ENCODE results near the gene RAB37.

Gene RAB37

GRCh38 chr17:74757502-74757901 lies 20.4 kb downstream of the RAB37 start:
- 94% methylated on average over 3 of the region's 3 CpGs for WGBS
- peaks cover 40% of the 10 kb centered on the region for H3K4me1 ChIP-seq (ENCODE audit: insufficient read depth, low read length)
- H3K27me3 ChIP-seq (ENCODE audit: insufficient read depth, low read length), result no peaks in the 10 kb centered on the region
- no peaks in the 10 kb centered on the region for H3K36me3 ChIP-seq (ENCODE audit: insufficient read depth, low read length)
- H3K9me3 ChIP-seq (ENCODE audit: insufficient read depth, low read depth, low read length), result no peaks in the 10 kb centered on the region
- no peak overlapping the region for H3K4me3 ChIP-seq (ENCODE audit: low read length)
- H3K27ac ChIP-seq (ENCODE audit: low read depth, low read length), result no peak overlapping the region
- H3K9ac ChIP-seq (ENCODE audit: low read depth, low read length), result no peak overlapping the region

- no peaks in the 10 kb centered on the region for H3K9me3 ChIP-seq (ENCODE audit: insufficient read depth, low read depth, low read length)
- no peaks in the 10 kb centered on the region for H3K36me3 ChIP-seq (ENCODE audit: insufficient read depth, low read length)
- H3K4me1 ChIP-seq (ENCODE audit: insufficient read depth, low read length), result peaks cover 46% of the 10 kb centered on the region
- no peak overlapping the region for H3K9ac ChIP-seq (ENCODE audit: low read depth, low read length)
- no peak overlapping the region for H3K27ac ChIP-seq (ENCODE audit: low read depth, low read length)
- no peak overlapping the region for H3K4me3 ChIP-seq (ENCODE audit: low read length)
- WGBS, result 87% methylated on average over 26 of the region's 26 CpGs
- H3K27me3 ChIP-seq (ENCODE audit: insufficient read depth, low read length), result no peaks in the 10 kb centered on the region
Measured at GRCh38 chr17:74757931-74758847, 21.1 kb downstream of the RAB37 start.

- Histone ChIP-seq H3K36me3 (ENCODE audit: insufficient read depth, low read length) (no peaks in the 10 kb centered on the region), H3K9ac (ENCODE audit: low read depth, low read length) (no peak overlapping the region), H3K27ac (ENCODE audit: low read depth, low read length) (no peak overlapping the region; the same call in 1 of the 2 replicates)
Measured at GRCh38 chr17:74758848-74759168, 21.8 kb downstream of the RAB37 start.

GRCh38 chr17:74759243-74759801 lies 22.3 kb downstream of the RAB37 start:
- no peaks in the 10 kb centered on the region for H3K36me3 ChIP-seq (ENCODE audit: insufficient read depth, low read length)
- peak overlapping the region; percentile 89 for H3K27ac ChIP-seq (ENCODE audit: low read depth, low read length)
- 87% methylated on average over 6 of the region's 9 CpGs for WGBS
- H3K4me1 ChIP-seq (ENCODE audit: insufficient read depth, low read length), result peaks cover 55% of the 10 kb centered on the region
- H3K9ac ChIP-seq (ENCODE audit: low read depth, low read length), result peak overlapping the region; percentile 53; the same call in 1 of the 2 replicates
- no peak overlapping the region for H3K4me3 ChIP-seq (ENCODE audit: low read length)
- no peaks in the 10 kb centered on the region for H3K27me3 ChIP-seq (ENCODE audit: insufficient read depth, low read length)
- no peaks in the 10 kb centered on the region for H3K9me3 ChIP-seq (ENCODE audit: insufficient read depth, low read depth, low read length)

More at GRCh38 chr17:74758848-74759168, 21.8 kb downstream of the RAB37 start:
- Histone ChIP-seq H3K27me3 (ENCODE audit: insufficient read depth, low read length) (no peaks in the 10 kb centered on the region), H3K4me3 (ENCODE audit: low read length) (no peak overlapping the region), H3K4me1 (ENCODE audit: insufficient read depth, low read length) (peaks cover 51% of the 10 kb centered on the region), H3K9me3 (ENCODE audit: insufficient read depth, low read depth, low read length) (no peaks in the 10 kb centered on the region)
- 94% methylated on average over 2 of the region's 2 CpGs for WGBS

GRCh38 chr17:74759941-74760340 lies 22.9 kb downstream of the RAB37 start:
- Histone ChIP-seq H3K27ac (ENCODE audit: low read depth, low read length) (peak overlapping the region; percentile 89), H3K36me3 (ENCODE audit: insufficient read depth, low read length) (no peaks in the 10 kb centered on the region), H3K27me3 (ENCODE audit: insufficient read depth, low read length) (no peaks in the 10 kb centered on the region), H3K4me3 (ENCODE audit: low read length) (no peak overlapping the region), H3K4me1 (ENCODE audit: insufficient read depth, low read length) (peaks cover 61% of the 10 kb centered on the region), H3K9ac (ENCODE audit: low read depth, low read length) (peak overlapping the region; percentile 53), H3K9me3 (ENCODE audit: insufficient read depth, low read depth, low read length) (no peaks in the 10 kb centered on the region)
- 41% methylated on average over 8 of the region's 10 CpGs for WGBS

GRCh38 chr17:74760404-74761105 lies 23.5 kb downstream of the RAB37 start:
- Histone ChIP-seq H3K27ac (ENCODE audit: low read depth, low read length) (peak overlapping the region; percentile 89), H3K9ac (ENCODE audit: low read depth, low read length) (peak overlapping the region; percentile 53), H3K4me1 (ENCODE audit: insufficient read depth, low read length) (peaks cover 61% of the 10 kb centered on the region), H3K36me3 (ENCODE audit: insufficient read depth, low read length) (no peaks in the 10 kb centered on the region), H3K9me3 (ENCODE audit: insufficient read depth, low read depth, low read length) (no peaks in the 10 kb centered on the region), H3K27me3 (ENCODE audit: insufficient read depth, low read length) (no peaks in the 10 kb centered on the region), H3K4me3 (ENCODE audit: low read length) (no peak overlapping the region)
- WGBS, result 49% methylated on average over 7 of the region's 7 CpGs

GRCh38 chr17:74761419-74761818 lies 24.4 kb downstream of the RAB37 start:
- Histone ChIP-seq H3K27me3 (ENCODE audit: insufficient read depth, low read length) (no peaks in the 10 kb centered on the region), H3K9me3 (ENCODE audit: insufficient read depth, low read depth, low read length) (no peaks in the 10 kb centered on the region), H3K4me3 (ENCODE audit: low read length) (no peak overlapping the region), H3K4me1 (ENCODE audit: insufficient read depth, low read length) (peaks cover 61% of the 10 kb centered on the region), H3K36me3 (ENCODE audit: insufficient read depth, low read length) (peaks cover 4% of the 10 kb centered on the region; the same call in 1 of the 2 replicates), H3K9ac (ENCODE audit: low read depth, low read length) (peak overlapping the region; percentile 53; the same call in 1 of the 2 replicates), H3K27ac (ENCODE audit: low read depth, low read length) (peak overlapping the region; percentile 89; the same call in 1 of the 2 replicates)
- 88% methylated on average over 3 of the region's 5 CpGs for WGBS

GRCh38 chr17:74761931-74762330 lies 24.9 kb downstream of the RAB37 start:
- Histone ChIP-seq H3K27ac (ENCODE audit: low read depth, low read length) (no peak overlapping the region), H3K4me3 (ENCODE audit: low read length) (no peak overlapping the region), H3K9ac (ENCODE audit: low read depth, low read length) (no peak overlapping the region), H3K4me1 (ENCODE audit: insufficient read depth, low read length) (peaks cover 61% of the 10 kb centered on the region), H3K27me3 (ENCODE audit: insufficient read depth, low read length) (no peaks in the 10 kb centered on the region), H3K36me3 (ENCODE audit: insufficient read depth, low read length) (peaks cover 4% of the 10 kb centered on the region; the same call in 1 of the 2 replicates), H3K9me3 (ENCODE audit: insufficient read depth, low read depth, low read length) (no peaks in the 10 kb centered on the region)
- 96% methylated on average over 11 of the region's 11 CpGs for WGBS

GRCh38 chr17:74763565-74764387 lies 26.7 kb downstream of the RAB37 start:
- Histone ChIP-seq H3K9ac (ENCODE audit: low read depth, low read length) (no peak overlapping the region), H3K9me3 (ENCODE audit: insufficient read depth, low read depth, low read length) (no peaks in the 10 kb centered on the region), H3K36me3 (ENCODE audit: insufficient read depth, low read length) (peaks cover 7% of the 10 kb centered on the region), H3K4me3 (ENCODE audit: low read length) (no peak overlapping the region), H3K4me1 (ENCODE audit: insufficient read depth, low read length) (peaks cover 47% of the 10 kb centered on the region), H3K27ac (ENCODE audit: low read depth, low read length) (peak overlapping the region; percentile 60), H3K27me3 (ENCODE audit: insufficient read depth, low read length) (no peaks in the 10 kb centered on the region)
- 62% methylated on average over 16 of the region's 16 CpGs for WGBS

- Histone ChIP-seq H3K27ac (ENCODE audit: low read depth, low read length) (no peak overlapping the region), H3K36me3 (ENCODE audit: insufficient read depth, low read length) (peaks cover 8% of the 10 kb centered on the region), H3K4me3 (ENCODE audit: low read length) (no peak overlapping the region), H3K9ac (ENCODE audit: low read depth, low read length) (no peak overlapping the region), H3K4me1 (ENCODE audit: insufficient read depth, low read length) (peaks cover 37% of the 10 kb centered on the region), H3K27me3 (ENCODE audit: insufficient read depth, low read length) (no peaks in the 10 kb centered on the region), H3K9me3 (ENCODE audit: insufficient read depth, low read depth, low read length) (no peaks in the 10 kb centered on the region)
- 87% methylated on average over 3 of the region's 4 CpGs for WGBS
Measured at GRCh38 chr17:74764751-74765286, 27.8 kb downstream of the RAB37 start.

All from HUES64 (cell line).